Breast epithelium (tissue), 3 donors: ENCODE data around the gene PLEKHM3.

Experiments used
- CTCF ChIP-seq, 3 donors: fragments of 450-650 bp; IDR thresholded peaks; one replicate each; pipeline ENCODE4 v1.5.1; 2016 to 2017; ENCODE audit warnings: antibody characterized with exemption in 3 of 3, mild to moderate bottlenecking in 3 of 3, moderate library complexity in 3 of 3
- POLR2A ChIP-seq: fragments of 450-650 bp; IDR thresholded peaks from one replicate; pipeline ENCODE4 v1.6.1; 2016; ENCODE audit warnings: antibody characterized with exemption, mild to moderate bottlenecking, moderate library complexity

DNA sequence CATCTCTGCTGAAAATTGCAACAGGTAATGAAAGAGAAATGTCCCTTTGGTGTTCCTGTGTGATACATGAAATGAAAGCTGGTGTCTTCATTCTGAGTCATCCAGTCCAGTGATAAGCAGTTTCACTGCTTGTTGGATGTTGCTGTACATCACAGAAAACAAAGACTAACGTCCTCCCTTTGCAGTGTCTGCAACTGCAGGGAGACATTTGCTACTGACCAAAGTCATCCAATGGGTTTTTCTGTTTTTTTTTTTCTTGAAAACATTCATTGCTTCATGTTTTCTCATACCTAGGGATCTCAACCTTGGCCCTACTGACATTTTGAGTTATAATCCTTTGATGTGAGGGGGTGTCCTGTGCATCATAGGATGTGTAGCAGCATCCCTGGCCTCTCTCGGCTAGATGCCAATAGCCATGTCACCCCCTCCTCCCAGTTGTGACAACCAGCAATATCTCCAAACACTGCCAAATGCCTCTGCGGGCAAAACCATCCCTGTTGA, 192.0 kb downstream of the PLEKHM3 start:
- TF ChIP-seq CTCF (IDR thresholded peaks at IDR 0.05) (no peak), POLR2A (no peak)
